Adipocyte (in vitro differentiated cells): Measurements from ENCODE around the gene MBNL2.

Experiments
- DNase-seq: peaks from one replicate; pipeline ENCODE4 v3.0.0-alpha.2; 2015; ENCODE audit warnings: low read depth
- H3K27me3 ChIP-seq: replicated peaks from 2 replicates; pipeline ENCODE4 v1.7.0; 2013; ENCODE audit warnings: mild to moderate bottlenecking, low read length, moderate library complexity; ENCODE audit not compliant: control insufficient read depth, insufficient read depth
- H3K36me3 ChIP-seq: 2 replicates; pipeline ENCODE4 v1.7.0; 2013; ENCODE audit warnings: low read length, mild to moderate bottlenecking, moderate library complexity; ENCODE audit not compliant: control insufficient read depth, insufficient read depth, severe bottlenecking
- H3K4me1 ChIP-seq: 2 replicates; pipeline ENCODE4 v1.7.0; 2013; ENCODE audit warnings: mild to moderate bottlenecking, low read length, moderate library complexity; ENCODE audit not compliant: control insufficient read depth, insufficient read depth
- H3K4me3 ChIP-seq: 2 replicates; pipeline ENCODE4 v1.7.0; 2013; ENCODE audit warnings: mild to moderate bottlenecking, low read length, moderate library complexity
- H3K9ac ChIP-seq: 2 replicates; pipeline ENCODE4 v1.7.0; 2013; ENCODE audit warnings: mild to moderate bottlenecking, low read length, moderate library complexity
- H3K9me3 ChIP-seq: 2 replicates; pipeline ENCODE4 v1.7.0; 2013; ENCODE audit warnings: mild to moderate bottlenecking, low read length, moderate library complexity; ENCODE audit not compliant: control insufficient read depth

The MBNL2 gene

DNA sequence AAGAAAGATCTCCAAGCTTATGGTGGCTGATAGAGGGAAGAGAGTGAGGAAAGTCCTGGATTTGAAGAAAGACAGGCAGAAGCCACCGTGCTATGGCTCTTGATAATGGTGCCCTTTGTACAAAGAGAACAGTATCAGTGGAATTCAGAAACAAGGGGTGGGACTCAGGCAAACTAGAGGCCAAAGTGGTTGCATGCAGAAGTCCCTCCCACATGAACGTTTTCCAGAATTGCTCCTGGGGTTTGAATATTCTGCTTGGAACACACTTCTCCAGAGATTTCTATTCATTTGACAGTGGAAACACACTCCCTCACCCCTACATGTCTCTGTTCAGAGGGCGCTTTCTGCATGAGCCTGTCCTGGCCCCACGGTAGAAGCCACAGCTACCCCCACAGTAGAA, 10.1 kb upstream of the MBNL2 start:
- Histone ChIP-seq H3K4me1 (peaks cover 22% of the 10 kb centered on the region), H3K27me3 (no peaks in the 10 kb centered on the region), H3K4me3 (peak overlapping the region; percentile 2), H3K9ac (peak overlapping the region; percentile 67), H3K9me3 (no peaks in the 10 kb centered on the region), H3K36me3 (no peaks in the 10 kb centered on the region)
- DNase-seq: no peak

DNA sequence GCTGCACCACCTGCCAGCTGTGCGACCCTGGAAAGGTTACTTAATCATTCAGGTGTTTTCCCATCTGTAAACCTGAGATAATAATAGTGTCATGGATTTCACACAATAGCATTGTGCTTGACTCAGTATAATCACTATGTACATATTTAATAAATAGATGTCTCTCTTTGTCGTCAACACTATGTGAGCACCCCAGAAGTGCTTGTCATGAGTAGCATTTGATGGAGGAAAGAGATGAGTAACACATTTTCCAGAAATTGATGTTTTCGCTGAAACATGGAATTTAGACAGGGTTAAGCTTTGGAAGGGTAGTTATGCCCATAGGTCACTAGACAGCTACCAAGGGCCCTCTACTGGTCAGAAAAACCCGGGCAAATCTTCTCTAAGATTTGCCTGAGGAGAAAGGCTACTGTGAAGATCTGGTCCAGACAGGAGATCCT, 9.5 kb upstream of the MBNL2 start:
- DNase-seq: peak; percentile 62
- Histone ChIP-seq H3K9ac (peak overlapping the region; percentile 67), H3K9me3 (no peaks in the 10 kb centered on the region), H3K27me3 (no peaks in the 10 kb centered on the region), H3K4me3 (peak overlapping the region; percentile 2), H3K36me3 (no peaks in the 10 kb centered on the region), H3K4me1 (peaks cover 22% of the 10 kb centered on the region)

DNA sequence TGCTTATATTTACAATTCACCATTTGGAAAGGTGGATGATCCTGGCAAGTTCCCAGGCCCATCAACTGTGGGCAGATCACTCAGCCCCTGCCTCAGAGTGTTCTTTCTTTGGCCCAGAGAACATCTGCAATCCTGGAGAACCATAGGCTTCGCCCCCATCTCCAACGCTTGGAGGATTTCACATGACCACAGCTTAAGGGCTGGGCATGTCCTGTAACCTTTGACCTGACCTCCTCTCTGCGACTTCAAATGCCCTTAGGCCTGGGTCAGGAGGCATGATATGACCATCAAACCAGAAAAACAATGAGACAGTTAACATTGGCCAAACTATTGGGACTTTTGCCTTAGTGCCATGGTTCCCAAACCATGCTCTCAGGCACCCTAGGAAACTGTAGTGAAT, 7.2 kb upstream of the MBNL2 start:
- H3K4me1 ChIP-seq: peaks cover 22% of the 10 kb centered on the region

DNA sequence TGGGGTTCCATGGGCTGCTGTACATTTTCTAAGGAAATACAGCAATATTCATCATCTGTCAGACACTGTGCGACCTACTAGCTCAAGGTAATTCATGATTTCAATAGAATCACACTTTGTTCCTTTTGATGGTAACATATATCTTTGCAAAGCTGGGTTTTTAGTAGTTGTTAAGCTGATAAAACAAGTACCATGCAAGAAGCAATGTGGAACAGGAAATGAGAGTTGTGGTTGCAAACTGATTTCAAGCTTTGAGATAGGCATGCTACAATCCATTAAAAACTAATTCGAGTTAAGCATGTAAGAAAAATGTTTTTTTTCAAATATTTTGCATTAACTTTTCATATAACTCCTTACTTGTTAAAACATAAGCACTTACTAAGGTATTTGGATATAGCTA, 6.8 kb upstream of the MBNL2 start:
- no peak overlapping the region for H3K4me3 ChIP-seq
- no peak for DNase-seq
- H3K9ac ChIP-seq: no peak overlapping the region
- H3K4me1 ChIP-seq: peaks cover 22% of the 10 kb centered on the region
- H3K27me3 ChIP-seq: no peaks in the 10 kb centered on the region
- no peaks in the 10 kb centered on the region for H3K9me3 ChIP-seq
- H3K36me3 ChIP-seq: no peaks in the 10 kb centered on the region

More for the DNA sequence above, 7.2 kb upstream of the MBNL2 start:
- H3K4me3 ChIP-seq: no peak overlapping the region
- H3K9ac ChIP-seq: no peak overlapping the region
- H3K36me3 ChIP-seq: no peaks in the 10 kb centered on the region
- no peak for DNase-seq
- H3K27me3 ChIP-seq: no peaks in the 10 kb centered on the region
- H3K9me3 ChIP-seq: no peaks in the 10 kb centered on the region

DNA sequence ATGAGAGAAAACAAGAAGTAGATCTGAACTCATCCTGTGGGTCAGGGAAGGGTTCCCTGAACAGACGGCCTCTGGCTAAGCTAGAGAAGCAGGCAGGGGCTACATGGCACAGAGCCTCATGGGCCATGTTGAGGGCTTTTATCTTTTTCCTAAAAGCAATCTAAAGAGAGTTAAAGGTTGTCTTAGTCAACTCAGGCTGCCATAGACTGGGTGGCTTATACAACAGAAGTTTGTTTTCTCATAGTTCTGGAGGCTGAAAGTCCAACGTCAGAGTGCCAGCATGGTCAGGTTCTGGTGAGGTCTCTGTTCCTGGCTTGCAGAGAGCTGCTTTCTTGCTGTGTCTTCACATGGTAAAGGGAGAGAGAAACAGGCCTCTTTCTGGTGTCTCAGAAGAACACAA, 2.9 kb upstream of the MBNL2 start:
- no peaks in the 10 kb centered on the region for H3K27me3 ChIP-seq

DNA sequence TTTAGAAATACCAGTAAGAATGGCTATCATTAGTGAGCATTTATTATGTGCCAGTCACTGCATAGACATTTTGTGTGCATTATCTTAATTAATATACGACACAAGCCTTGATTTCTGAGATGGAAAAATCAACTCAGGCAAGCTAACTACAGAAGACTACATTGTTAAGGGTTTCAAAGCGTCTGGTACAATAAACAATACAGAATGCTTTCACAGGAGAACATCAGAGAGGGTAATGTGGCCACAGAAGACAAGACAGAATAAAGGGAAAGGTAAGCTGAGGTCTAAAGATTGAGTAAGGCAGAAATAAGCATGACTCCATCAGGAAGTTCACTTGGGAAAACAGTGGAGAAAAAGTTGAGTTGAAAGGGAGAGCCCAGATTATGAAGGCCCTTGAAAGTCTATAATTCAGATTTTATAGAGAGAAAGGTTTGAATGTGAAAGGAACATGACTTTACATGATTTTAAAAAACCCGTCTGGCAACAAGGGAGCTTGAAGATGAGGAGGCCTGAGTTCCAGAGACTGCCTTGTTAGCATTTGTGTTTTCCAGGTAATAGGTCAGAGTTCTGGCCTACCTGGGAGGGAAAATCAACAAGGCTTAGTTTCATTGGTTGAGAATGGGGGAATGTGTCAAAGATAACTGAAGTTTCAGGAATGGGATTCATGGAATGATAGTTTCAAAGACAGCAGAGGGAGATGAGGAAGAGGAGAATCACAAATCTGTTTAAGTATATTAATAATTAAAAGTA, 1.8 kb upstream of the MBNL2 start:
- Histone ChIP-seq H3K4me1 (peaks cover 12% of the 10 kb centered on the region), H3K4me3 (no peak overlapping the region), H3K36me3 (no peaks in the 10 kb centered on the region), H3K27me3 (no peaks in the 10 kb centered on the region), H3K9me3 (no peaks in the 10 kb centered on the region), H3K9ac (no peak overlapping the region)
- DNase-seq: no peak

More for the DNA sequence above, 2.9 kb upstream of the MBNL2 start:
- H3K9me3 ChIP-seq: no peaks in the 10 kb centered on the region
- peaks cover 5% of the 10 kb centered on the region for H3K4me1 ChIP-seq
- H3K36me3 ChIP-seq: no peaks in the 10 kb centered on the region
- no peak overlapping the region for H3K9ac ChIP-seq
- DNase-seq: no peak
- no peak overlapping the region for H3K4me3 ChIP-seq

DNA sequence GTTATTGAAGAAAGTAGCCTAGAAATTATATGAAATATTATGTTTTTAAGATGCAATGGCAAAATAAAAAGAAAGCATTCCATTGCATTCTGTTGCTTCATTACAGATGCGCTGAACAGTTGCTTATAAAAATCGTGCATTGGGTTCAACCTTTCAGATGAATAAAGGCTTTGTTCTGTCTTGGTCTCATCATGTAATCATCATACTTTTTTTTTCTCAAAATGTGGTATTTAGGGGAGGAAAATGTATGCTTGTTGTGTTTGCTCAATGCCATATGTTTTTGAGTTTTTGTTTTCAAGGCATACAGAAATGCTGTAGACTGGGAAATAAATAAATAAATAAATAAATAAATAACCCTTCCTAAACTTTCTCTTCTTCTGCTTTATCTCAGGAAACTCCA, 1.1 kb upstream of the MBNL2 start:
- Histone ChIP-seq H3K27me3 (no peaks in the 10 kb centered on the region), H3K4me1 (peaks cover 19% of the 10 kb centered on the region), H3K4me3 (no peak overlapping the region), H3K36me3 (no peaks in the 10 kb centered on the region), H3K9ac (no peak overlapping the region), H3K9me3 (no peaks in the 10 kb centered on the region)
- DNase-seq: no peak

DNA sequence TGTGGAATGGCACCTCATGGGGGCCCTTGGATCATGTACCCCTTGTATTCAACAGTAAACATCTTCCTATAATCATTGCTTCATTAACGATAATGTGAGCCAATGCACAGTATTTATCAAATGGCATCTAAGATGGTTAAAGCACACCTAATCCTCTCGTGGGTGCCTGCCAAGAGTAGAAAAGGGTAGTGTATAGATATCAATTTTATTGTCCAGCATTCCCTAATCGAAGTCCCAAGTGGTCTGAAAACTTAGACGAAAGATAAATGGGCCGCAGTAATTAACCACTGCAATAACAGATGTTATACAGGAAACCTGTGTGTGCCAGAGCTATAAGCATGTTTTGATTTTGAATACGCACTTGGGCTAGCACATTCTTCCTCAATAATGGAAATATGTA, 667 bp upstream of the MBNL2 start:
- H3K4me1 ChIP-seq: peaks cover 23% of the 10 kb centered on the region
- H3K36me3 ChIP-seq: no peaks in the 10 kb centered on the region
- peak overlapping the region; percentile 96 for H3K9ac ChIP-seq
- peak overlapping the region; percentile 97 for H3K4me3 ChIP-seq
- no peaks in the 10 kb centered on the region for H3K9me3 ChIP-seq
- H3K27me3 ChIP-seq: no peaks in the 10 kb centered on the region
- DNase-seq: peak; percentile 60

DNA sequence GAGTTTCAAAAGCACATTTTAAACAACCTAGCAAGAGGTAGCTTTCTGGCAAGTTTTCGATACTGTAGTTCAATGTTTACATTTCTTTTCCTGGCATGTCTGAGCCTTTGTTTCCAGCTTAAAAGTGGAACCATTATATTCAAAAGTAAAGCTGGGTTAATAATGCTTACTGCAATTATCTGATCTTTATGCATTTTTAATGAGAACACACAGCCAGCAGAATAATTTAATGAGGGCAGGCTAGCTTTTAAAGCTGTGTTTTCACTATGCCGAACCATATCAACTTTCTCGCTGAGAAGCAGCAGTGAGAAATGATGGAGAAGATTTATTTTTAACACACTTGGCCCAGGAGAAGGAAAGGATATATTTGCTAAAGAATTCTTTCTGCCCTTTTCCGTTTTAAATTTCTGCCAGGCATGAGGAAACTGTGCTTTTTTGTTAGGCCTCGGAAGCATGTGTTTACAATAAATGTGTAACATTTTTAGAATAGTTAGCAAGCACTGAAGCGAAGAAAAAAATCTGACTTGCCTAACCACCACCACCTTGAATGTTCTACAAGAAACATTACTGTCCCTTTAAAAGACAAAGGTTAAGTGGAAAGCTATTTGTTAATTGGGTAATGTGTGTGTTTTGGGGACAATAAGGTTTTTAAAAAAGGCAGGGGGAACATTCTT, 1.0 kb downstream of the MBNL2 start:
- H3K4me3 ChIP-seq: peak overlapping the region; percentile 97
- peak; percentile 82 for DNase-seq
- no peaks in the 10 kb centered on the region for H3K27me3 ChIP-seq
- H3K4me1 ChIP-seq: peaks cover 38% of the 10 kb centered on the region
- H3K9me3 ChIP-seq: no peaks in the 10 kb centered on the region
- H3K36me3 ChIP-seq: no peaks in the 10 kb centered on the region
- H3K9ac ChIP-seq: peak overlapping the region; percentile 96

DNA sequence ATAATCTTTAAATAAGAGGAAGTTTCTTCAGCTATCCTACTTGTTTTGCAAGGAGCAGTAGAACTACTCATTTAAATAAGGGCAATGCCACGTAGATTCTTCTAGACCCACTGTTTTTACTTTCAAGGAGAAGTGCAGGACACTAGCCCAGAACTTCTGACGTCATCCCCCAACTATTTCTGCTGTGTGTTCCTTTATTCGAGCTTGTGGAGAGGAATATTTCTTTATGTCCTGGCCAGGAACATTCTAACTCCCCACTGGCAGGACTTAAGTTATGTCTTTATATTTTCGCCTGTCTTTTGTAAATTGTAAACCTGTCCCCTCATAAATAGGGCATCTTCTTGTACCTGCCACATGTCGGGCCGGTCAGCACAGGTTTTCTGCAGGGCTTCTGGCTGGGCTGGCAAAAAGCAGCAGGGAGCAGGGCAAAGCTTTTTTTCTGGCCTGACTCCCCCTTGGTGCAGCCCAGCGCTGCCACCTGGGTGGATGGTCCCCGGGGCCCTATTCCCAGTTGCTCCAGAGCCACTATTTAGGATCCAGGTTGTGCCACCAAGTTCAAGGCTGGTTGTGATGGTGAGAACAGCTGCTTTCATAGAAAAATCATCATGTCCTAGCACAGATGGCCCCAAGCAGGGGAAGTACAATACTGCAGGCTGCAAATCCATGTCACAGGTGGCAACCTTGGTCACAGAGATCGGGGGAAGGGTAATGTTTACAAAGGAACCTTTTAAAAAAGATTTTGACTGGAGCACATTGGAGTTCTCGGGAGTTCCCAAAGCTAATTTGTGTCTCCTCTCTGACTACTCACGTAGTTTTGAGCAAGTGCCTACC, 1.8 kb downstream of the MBNL2 start:
- H3K27me3 ChIP-seq: no peaks in the 10 kb centered on the region
- peak overlapping the region; percentile 97 for H3K4me3 ChIP-seq
- peak; percentile 94 for DNase-seq
- H3K4me1 ChIP-seq: peaks cover 42% of the 10 kb centered on the region
- H3K9ac ChIP-seq: peak overlapping the region; percentile 96
- H3K9me3 ChIP-seq: no peaks in the 10 kb centered on the region
- H3K36me3 ChIP-seq: no peaks in the 10 kb centered on the region
